ENCODE measurements around the gene MYLK2.
"Not testable (repeated sequence)": the region's sequence is repeated elsewhere in the genome, so short reads cannot be mapped to it uniquely, and the experiment has no call there.

Gene MYLK2

GRCh38 chr20:31816221-31816620 is 2.9 kb upstream of the MYLK2 start:
- no peak for DNase-seq

GRCh38 chr20:31817461-31817860 is 1.7 kb upstream of the MYLK2 start:
- DNase-seq: peak; percentile 13

GRCh38 chr20:31818376-31818908 is 714 bp upstream of the MYLK2 start:
- peak; percentile 41 for DNase-seq

GRCh38 chr20:31820228-31820627 is 1.1 kb downstream of the MYLK2 start:
- peak; percentile 37 for DNase-seq

- peak; percentile 49 for DNase-seq
Measured at GRCh38 chr20:31821427-31821826, 2.3 kb downstream of the MYLK2 start.

- DNase-seq: peak; percentile 93
Measured at GRCh38 chr20:31822421-31823330, 3.5 kb downstream of the MYLK2 start.

GRCh38 chr20:31823360-31824124 is 4.4 kb downstream of the MYLK2 start:
- DNase-seq: peak; percentile 55

- DNase-seq: no peak
Measured at GRCh38 chr20:31824125-31824485, 4.9 kb downstream of the MYLK2 start.

- no peak for DNase-seq
Measured at GRCh38 chr20:31824554-31825313, 5.6 kb downstream of the MYLK2 start.

GRCh38 chr20:31826074-31826473 is 6.9 kb downstream of the MYLK2 start:
- no peak for DNase-seq

- DNase-seq: no peak
Measured at GRCh38 chr20:31827059-31827458, 7.9 kb downstream of the MYLK2 start.

- not testable (repeated sequence) for DNase-seq
Measured at GRCh38 chr20:31828016-31828415, 8.9 kb downstream of the MYLK2 start.

- DNase-seq: no peak
Measured at GRCh38 chr20:31829731-31830130, 10.6 kb downstream of the MYLK2 start.

GRCh38 chr20:31830406-31830981 is 11.3 kb downstream of the MYLK2 start:
- no peak for DNase-seq

GRCh38 chr20:31831211-31831610 is 12.1 kb downstream of the MYLK2 start:
- DNase-seq: no peak

- no peak for DNase-seq
Measured at GRCh38 chr20:31831771-31832306, 12.7 kb downstream of the MYLK2 start.

- peak; percentile 88 for DNase-seq
Measured at GRCh38 chr20:31833130-31833930, 14.2 kb downstream of the MYLK2 start.

GRCh38 chr20:31833931-31834521 is 14.9 kb downstream of the MYLK2 start:
- no peak for DNase-seq

- DNase-seq: no peak
Measured at GRCh38 chr20:31835554-31835953, 16.4 kb downstream of the MYLK2 start.

- no peak for DNase-seq
Measured at GRCh38 chr20:31835977-31836852, 17.1 kb downstream of the MYLK2 start.

Data from activated effector memory CD4-positive, alpha-beta T cell treated with anti-CD3 and anti-CD28 coated beads, Interleukin-2, amount 50 U/mL, for 16 hours (primary cell).